ENCODE results near the gene RPH3AL. TPM values are rescaled to one million over a fixed set of nuclear protein-coding genes. Genes with fewer than 3 reads are reported as not detected.
A peak's percentile ranks its signal among the peaks of the same experiment; 100 is the strongest.

RPH3AL gene
- total RNA-seq, 1 donor from 2014 or later, result 10.0 TPM

DNA sequence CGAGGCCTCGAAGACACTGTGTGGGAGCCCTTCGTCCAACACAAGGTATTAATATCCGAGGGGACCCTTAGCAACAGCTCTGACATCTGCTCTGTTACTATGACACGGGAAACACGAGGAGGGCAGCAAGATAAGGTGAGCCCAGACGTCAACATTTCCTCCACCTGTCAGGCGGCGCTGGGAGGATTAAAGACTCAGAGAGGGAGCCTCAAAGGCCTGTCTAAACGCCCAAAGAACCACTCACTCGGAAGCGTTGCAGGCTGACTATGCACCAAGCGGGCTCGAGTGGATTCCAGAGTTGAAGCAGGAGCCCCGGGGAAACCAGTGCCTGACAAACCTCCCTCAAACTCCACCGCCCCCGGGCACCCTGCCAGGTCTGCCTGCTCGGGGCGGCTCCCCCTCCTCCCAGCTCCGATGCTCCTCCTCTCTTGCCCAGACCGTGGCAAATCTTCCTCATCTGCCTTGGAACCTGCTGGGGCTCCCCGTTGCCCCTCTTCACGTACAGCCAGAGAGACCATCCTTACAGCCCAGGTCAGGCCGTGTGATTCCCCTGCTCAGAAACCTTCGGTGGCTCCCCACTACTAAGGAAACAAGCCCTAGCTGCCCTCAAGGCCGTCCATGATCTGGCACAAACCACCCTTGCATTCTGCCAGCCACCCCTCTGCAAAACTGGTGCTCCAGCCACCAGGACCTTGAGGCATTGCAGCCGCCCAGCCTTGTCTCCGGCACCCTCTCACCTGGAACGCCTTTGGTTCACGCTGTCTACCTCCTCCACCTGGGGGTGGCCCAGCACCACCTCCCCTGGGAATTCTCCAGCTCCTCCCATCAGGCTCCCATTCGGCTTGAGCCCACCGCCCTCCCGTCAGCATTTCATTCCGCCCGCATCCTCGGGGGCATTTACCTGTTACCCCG lies 16.2 kb downstream of the RPH3AL start:
- DNase-seq (ENCODE audit: low read depth in 2 of 2), result peak in 1 of 2 donors; percentile 55

- no peak for DNase-seq (ENCODE audit: low read depth in 2 of 2)
These were observed 16.9 kb downstream of the RPH3AL start for GRCh38 chr17:335691-336090.

DNA sequence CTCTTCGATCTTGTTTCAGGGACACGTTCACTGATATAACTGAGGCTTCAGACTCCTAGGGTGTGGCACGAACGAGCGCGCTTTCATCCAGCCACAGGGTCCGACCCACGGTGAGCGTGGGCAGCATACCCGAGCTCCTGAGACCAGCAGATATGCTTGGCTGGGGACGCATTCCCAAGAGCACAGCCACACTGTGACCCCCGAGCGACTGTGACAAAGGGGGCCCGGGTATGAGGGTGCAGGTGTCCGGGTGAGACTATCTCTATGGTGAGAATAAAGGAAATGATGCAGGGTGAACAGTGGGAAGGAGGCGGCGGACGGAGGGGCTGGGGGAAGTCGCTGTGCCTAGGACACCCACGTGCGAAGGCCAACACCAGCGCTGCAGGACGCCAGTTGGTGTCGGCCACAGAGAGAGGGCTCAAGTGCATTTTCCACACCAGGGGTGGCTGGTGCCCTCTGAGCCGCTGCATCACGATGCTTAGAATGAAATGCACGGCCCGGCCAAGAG lies 17.6 kb downstream of the RPH3AL start:
- DNase-seq (ENCODE audit: low read depth in 2 of 2), result no peak

DNA sequence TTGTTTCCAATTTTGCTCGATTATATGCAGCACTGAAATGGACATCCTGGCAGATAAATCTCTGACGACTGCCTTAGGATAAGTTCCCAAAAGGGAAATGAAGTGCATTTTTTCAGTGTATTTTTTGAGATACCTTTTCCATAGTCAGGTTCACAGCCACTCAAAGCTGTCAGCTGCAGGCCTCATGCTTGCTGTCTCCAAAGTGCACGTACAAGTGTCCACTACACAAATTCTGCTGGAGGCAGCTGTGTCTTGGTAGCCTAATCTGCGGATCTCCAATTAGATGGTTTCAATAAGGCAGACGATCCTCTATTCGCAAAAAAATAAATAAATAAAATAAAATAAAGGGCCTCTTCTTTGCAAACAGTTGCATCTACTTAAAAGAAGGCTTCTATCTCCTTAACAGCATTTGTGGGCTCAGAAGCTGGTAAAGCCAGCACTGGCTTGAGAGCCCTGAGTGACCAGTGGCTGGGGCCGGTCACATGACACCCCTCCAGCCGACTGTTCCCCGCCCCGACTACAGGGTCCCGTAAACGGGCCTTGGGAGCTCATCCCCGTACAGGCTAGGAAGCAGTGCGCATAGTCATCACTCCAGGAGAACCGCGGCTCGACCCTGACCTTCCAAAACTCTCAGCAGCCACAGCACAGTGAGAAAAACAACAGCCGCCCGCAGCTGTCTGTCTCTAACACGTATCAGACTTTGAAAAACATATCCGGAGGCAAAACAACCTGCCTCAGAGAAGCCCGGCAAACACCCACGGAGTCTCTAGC lies 18.8 kb downstream of the RPH3AL start:
- DNase-seq (ENCODE audit: low read depth in 2 of 2), result peak; percentile 55 to 87

- DNase-seq (ENCODE audit: low read depth in 2 of 2), result peak in 1 of 2 donors; percentile 34
These were observed 19.9 kb downstream of the RPH3AL start for GRCh38 chr17:332558-333322.

GRCh38 chr17:332023-332422 lies 20.6 kb downstream of the RPH3AL start:
- DNase-seq (ENCODE audit: low read depth in 2 of 2), result no peak

- no peak for DNase-seq (ENCODE audit: low read depth in 2 of 2)
These were observed 21.5 kb downstream of the RPH3AL start for GRCh38 chr17:330993-331701.

DNA sequence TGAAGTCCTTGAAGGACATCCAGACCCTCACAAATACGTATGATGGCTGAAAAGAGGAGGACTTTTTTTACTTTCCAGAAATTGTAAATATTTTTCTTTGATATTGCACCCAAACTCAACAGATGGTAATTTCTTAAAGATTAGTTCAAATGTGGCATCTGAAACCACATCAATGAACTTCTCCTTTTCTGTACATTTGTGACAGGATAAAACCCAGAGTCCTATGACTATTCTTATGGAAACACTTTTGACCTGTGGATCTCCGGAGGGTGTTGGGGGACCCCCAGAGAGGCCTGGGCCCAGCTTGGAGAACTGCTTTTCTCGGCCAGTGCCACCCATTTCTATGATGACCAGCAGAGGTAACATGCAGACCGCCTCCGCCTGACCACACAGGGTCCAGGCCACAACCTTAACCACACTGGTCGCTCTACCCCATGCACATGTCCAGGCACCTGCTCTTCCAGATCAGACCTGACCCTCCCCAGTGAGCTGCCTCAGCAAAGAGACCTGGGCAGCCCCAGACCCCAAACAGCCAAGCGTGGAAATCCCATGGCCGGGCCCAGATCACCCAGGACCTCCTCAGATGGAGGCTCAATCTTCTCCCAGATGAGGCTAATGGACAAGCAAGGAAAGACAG lies 22.7 kb downstream of the RPH3AL start:
- no peak for DNase-seq (ENCODE audit: low read depth in 2 of 2)

GRCh38 chr17:327971-328370 lies 24.6 kb downstream of the RPH3AL start:
- DNase-seq (ENCODE audit: low read depth in 2 of 2), result no peak

GRCh38 chr17:327296-327695 lies 25.3 kb downstream of the RPH3AL start:
- no peak for DNase-seq (ENCODE audit: low read depth in 2 of 2)

DNA sequence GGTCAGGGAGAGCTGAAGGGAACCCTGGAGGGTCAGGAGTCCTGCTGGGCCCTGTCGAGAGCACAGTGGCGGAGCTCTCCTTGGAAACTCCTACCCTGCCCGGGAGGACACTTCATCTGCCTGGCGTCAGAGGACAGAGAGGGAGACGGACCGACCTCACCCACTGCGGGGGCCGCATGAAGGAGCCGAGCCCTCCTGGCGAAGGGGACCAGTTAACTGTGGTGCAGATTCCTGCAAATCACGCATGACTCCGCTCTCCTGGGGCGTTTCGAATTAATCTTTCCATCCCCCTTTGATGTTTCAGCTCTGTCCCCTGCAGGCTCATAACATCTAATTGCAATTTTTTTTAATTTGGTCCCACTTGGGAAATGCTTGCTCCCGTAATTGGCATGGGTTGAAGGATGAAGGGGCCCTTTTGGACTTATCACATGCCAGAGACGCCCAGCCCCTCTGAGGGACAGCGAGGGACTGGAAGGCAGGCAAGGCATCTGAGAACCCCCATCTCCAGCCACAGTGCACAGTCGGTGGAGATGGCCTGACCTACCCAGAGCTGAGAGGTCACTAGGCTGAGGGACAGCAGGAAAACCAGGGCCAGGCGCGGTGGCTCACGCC lies 26.5 kb downstream of the RPH3AL start:
- no peak for DNase-seq (ENCODE audit: low read depth in 2 of 2)

DNA sequence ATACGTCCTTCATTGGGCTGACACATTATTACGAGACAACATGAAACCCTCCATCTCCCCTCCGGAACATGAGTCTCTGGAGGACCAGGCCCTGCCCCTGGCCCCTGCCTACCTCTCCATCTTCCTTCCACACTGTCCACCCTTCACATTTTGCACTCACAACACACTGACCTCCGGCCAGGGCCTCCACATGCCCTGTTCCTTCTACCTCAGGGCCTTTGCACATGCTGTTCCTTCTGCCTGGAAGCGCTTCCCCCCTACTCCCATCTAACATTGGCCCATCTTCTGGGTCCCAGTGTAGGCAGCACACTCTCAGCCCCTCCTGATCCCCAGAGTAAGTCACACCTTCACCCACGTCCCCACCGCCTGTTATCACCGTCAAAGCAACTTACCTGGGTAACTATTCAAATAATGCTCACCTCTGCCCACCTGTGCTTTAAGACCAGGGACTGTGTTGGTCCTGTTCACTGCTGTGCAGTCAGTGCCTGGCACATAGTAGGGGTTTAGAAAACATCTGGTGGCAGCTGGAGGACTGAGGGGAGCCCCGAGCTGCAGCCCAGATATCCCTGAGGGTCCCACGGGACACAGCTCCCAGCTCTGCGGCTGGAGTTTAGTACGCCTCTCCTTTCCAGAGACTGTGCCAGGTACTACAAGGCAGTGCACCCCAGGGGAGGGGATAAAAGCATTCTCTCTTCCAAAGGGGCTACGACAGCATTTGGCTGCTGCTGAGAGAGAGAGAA lies 27.2 kb downstream of the RPH3AL start:
- no peak for DNase-seq (ENCODE audit: low read depth in 2 of 2)

DNA sequence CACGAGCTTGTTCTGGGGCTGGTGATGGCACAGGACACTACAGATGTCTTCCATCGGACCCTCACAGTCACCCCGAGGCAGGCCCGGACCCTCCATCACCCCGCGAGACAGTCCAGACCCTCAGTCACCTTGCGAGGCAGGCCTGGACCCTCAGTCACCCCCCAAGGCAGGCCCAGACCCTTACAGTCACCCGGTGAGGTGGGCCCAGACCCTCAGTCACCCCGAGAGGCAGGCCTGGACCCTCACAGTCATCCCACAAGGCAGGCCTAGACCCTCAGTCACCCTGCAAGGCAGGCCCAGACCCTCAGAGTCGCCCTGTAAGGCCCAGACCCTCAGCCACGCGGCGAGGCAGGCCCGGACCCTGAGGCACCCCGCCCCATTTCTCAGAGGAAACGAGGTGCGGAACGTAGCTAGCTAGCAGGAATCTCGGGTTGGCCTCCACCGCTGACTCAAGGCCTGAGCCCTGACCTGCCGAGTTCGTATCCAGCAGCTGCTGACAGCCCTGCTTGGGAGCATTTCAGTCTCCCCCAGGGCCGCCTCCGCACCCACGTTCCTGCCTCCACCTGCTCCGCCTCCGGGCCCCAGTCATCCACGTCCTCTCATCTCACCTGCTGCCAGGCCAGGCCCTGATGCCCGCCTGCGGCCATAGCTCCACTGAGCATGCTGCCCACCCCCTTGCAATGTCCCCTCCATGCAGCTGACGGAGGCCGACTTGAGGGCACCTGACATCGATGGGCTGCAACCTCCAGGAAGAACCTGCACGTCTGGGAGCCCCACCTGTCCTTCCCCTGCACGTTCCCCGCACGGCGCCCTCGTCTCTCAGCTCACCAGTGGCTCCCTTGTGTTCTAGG lies 28.7 kb downstream of the RPH3AL start:
- no peak for DNase-seq (ENCODE audit: low read depth in 2 of 2)

DNA sequence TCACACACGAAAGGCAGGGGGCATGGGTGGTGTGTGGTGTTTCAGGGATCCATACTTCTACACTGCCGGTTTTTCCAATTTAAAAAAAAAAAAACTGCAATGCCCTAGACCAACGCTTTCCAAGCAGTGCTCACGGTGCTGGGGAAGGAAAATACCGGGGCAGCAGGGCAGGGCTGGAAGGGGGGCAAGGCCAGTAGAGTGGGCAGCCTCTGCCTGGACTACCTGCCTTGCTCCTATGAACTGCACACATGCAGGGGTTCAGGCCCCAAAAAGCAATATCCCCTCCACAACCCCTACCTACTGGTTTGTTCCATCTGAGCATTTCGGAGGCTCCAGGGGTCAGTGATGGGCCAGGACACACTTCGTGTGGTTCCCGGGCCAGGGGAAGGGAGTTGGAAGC lies 29.4 kb downstream of the RPH3AL start:
- no peak for DNase-seq (ENCODE audit: low read depth in 2 of 2)

DNA sequence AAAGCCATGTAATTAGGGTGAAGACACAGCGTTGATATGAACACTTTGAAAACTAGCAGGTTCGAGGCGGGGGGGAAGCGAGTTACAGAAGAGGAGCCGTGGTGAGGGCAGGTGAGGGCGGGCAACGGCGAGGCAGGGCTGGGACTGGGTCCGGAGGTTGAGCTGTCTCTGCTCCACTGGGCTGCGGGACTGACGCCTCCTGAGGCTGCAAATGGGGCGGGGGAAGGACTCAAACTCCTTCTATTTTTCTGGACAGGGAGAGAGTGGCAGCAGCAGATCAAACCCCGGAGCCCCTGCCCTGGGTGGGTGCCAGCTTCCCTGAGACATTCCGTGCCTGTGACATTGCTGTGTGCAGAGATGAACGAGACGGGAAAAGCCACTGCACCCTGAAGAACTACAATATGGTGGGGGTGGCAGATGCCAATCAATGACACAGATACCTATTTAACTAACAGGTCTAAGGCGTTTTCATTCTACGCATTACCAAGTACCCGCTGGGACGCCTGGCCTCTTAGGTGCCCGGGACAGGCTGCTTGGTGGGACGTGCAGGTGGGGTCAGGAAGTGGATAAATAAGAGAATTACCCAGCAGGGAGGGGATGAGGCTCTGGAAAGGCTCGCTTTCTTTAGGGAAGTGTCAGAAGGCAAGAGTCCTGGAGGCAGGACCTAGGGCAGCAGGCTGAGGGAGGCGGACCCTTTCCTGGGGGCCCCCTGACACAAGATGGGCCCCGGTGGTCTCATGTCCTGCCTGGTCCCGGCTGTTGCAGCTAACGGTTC lies 30.4 kb downstream of the RPH3AL start:
- no peak for DNase-seq (ENCODE audit: low read depth in 2 of 2)

- no peak for DNase-seq (ENCODE audit: low read depth in 2 of 2)
These were observed 31.1 kb downstream of the RPH3AL start for GRCh38 chr17:321386-321941.

DNA sequence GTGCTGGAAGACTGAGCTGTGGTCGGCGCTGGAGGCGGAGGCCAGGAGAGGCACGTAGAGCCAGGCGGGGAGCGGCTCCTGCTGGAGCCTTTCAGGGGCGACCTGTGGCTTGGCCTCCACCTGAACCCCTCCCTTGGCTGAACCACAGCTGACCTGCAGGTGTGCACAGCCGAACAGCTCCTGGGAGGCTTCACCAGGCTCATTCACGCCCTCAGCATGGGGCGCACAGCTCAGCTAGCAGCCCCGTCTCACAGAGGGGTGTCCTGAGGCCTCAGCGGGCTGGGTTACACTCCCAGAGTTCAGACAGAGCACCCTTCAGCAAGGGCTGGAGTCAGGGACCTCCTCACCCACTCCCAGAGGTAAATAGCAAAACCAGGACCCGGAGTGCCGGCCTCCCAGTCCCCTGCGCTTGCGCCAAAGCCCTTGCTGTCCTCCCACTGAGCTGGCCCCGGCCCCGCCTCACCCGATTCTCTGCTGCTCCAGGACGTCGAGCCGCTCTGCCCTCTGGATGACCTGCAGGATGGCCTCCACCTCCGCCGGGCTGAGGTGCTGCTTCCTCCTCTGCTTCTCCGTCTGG lies 31.7 kb downstream of the RPH3AL start:
- DNase-seq (ENCODE audit: low read depth in 2 of 2), result no peak
